H9 (cell line): ENCODE results near the gene SPP1. TPM values are rescaled to one million over a fixed set of nuclear protein-coding genes. Genes with fewer than 3 reads are reported as not detected.

Source experiments
- DNase-seq: peaks from one replicate; pipeline ENCODE4 v3.0.0-alpha.2; 2017
- H2AFZ ChIP-seq: one replicate; pipeline ENCODE4 v1.6.1; 2013; ENCODE audit warnings: mild to moderate bottlenecking, low read length, control low read depth, moderate library complexity
- H2AK5ac ChIP-seq: 2 replicates; pipeline ENCODE4 v1.6.1; 2013; ENCODE audit warnings: low read length, control low read depth, mixed read lengths; ENCODE audit not compliant: insufficient read length
- H2BK120ac ChIP-seq: one replicate; pipeline ENCODE4 v1.6.1; 2013; ENCODE audit warnings: low read depth, mild to moderate bottlenecking, low read length, control low read depth, inconsistent platforms; ENCODE audit not compliant: poor library complexity, severe bottlenecking
- H2BK12ac ChIP-seq: 2 replicates; pipeline ENCODE4 v1.6.1; 2013; ENCODE audit warnings: low read length, control low read depth, mixed read lengths, low read depth; ENCODE audit not compliant: insufficient read length
- H2BK15ac ChIP-seq: 2 replicates; pipeline ENCODE4 v1.6.1; 2013; ENCODE audit warnings: low read depth, low read length, control low read depth
- H2BK20ac ChIP-seq: one replicate; pipeline ENCODE4 v1.6.1; 2013; ENCODE audit warnings: low read depth, mild to moderate bottlenecking, low read length, control low read depth, inconsistent platforms; ENCODE audit not compliant: poor library complexity, severe bottlenecking
- H2BK5ac ChIP-seq: 2 replicates; pipeline ENCODE4 v1.6.1; 2013; ENCODE audit warnings: low read length, control low read depth, mixed read lengths; ENCODE audit not compliant: insufficient read length
- H3K14ac ChIP-seq: 2 replicates; pipeline ENCODE4 v1.6.1; 2013; ENCODE audit warnings: low read length, control low read depth; ENCODE audit not compliant: insufficient read depth
- H3K18ac ChIP-seq: 2 replicates; pipeline ENCODE4 v1.6.1; 2013; ENCODE audit warnings: low read depth, mild to moderate bottlenecking, mixed read lengths, low read length, control low read depth; ENCODE audit not compliant: insufficient read length
- H3K23ac ChIP-seq: 2 replicates; pipeline ENCODE4 v1.6.1; 2013; ENCODE audit warnings: low read length, control low read depth, mixed read lengths, low read depth; ENCODE audit not compliant: insufficient read length
- H3K23me2 ChIP-seq: 2 replicates; pipeline ENCODE4 v1.6.1; 2013; ENCODE audit warnings: low read depth, mild to moderate bottlenecking, mixed read lengths, low read length, control low read depth; ENCODE audit not compliant: insufficient read length, poor library complexity, severe bottlenecking
- H3K27ac ChIP-seq: 2 replicates; pipeline ENCODE4 v1.5.1; 2013; ENCODE audit warnings: low read length, control low read depth, mixed read lengths, low read depth; ENCODE audit not compliant: insufficient read length
- H3K27me3 ChIP-seq: 2 replicates; pipeline ENCODE4 v1.6.1; 2013; ENCODE audit warnings: low read length, control low read depth, inconsistent platforms; ENCODE audit not compliant: insufficient read depth
- H3K4ac ChIP-seq: 2 replicates; pipeline ENCODE4 v1.6.1; 2013; ENCODE audit warnings: low read depth, mild to moderate bottlenecking, control low read depth, inconsistent platforms, low read length, moderate library complexity
- H3K4me1 ChIP-seq: 2 replicates; pipeline ENCODE4 v1.6.1; 2013; ENCODE audit warnings: low read length, control low read depth, inconsistent platforms; ENCODE audit not compliant: insufficient read depth
- H3K4me2 ChIP-seq: 2 replicates; pipeline ENCODE4 v1.6.1; 2013; ENCODE audit warnings: low read length, control low read depth, mixed read lengths; ENCODE audit not compliant: insufficient read length, insufficient read depth
- H3K56ac ChIP-seq: 2 replicates; pipeline ENCODE4 v1.6.1; 2013; ENCODE audit warnings: low read depth, mild to moderate bottlenecking, mixed read lengths, low read length, control low read depth; ENCODE audit not compliant: insufficient read length
- H3K79me1 ChIP-seq: 2 replicates; pipeline ENCODE4 v1.6.1; 2013; ENCODE audit warnings: low read depth, mild to moderate bottlenecking, moderate library complexity, low read length, control low read depth, inconsistent platforms; ENCODE audit not compliant: insufficient read depth, poor library complexity, severe bottlenecking
- H3K79me2 ChIP-seq: 2 replicates; pipeline ENCODE4 v1.6.1; 2013; ENCODE audit warnings: low read length, control low read depth, inconsistent platforms; ENCODE audit not compliant: insufficient read depth
- H3K9ac ChIP-seq: 2 replicates; pipeline ENCODE4 v1.6.1; 2013; ENCODE audit warnings: low read length, control low read depth, mixed read lengths; ENCODE audit not compliant: insufficient read length; ENCODE audit errors: extremely low read depth
- H3K9me3 ChIP-seq: one replicate; pipeline ENCODE4 v1.6.1; 2013; ENCODE audit warnings: low read depth, low read length, inconsistent platforms; ENCODE audit not compliant: control insufficient read depth
- H3T11ph ChIP-seq: one replicate; pipeline ENCODE4 v1.6.1; 2013; ENCODE audit warnings: mild to moderate bottlenecking, low read length, control low read depth, inconsistent platforms
- H4K20me1 ChIP-seq: one replicate; pipeline ENCODE4 v1.6.1; 2013; ENCODE audit not compliant: control insufficient read depth, insufficient read length, insufficient read depth
- H4K5ac ChIP-seq: 2 replicates; pipeline ENCODE4 v1.6.1; 2013; ENCODE audit warnings: low read depth, mild to moderate bottlenecking, mixed read lengths, low read length, control low read depth; ENCODE audit not compliant: insufficient read length
- H4K8ac ChIP-seq: replicated peaks from 2 replicates; pipeline ENCODE4 v1.6.1; 2013; ENCODE audit warnings: low read length, control low read depth, mixed read lengths, low read depth; ENCODE audit not compliant: insufficient read length
- H4K91ac ChIP-seq: 2 replicates; pipeline ENCODE4 v1.6.1; 2013; ENCODE audit warnings: low read depth, mild to moderate bottlenecking, moderate library complexity, mixed read lengths, low read length, control low read depth; ENCODE audit not compliant: insufficient read length
- H3K27ac Mint-ChIP-seq, 3 experiments: 2 replicates in 2 of 3; 3 replicates in 1 of 3; pipeline ENCODE4 v1.8.0; 2020 to 2021; ENCODE audit warnings: mixed read lengths in 3 of 3, mild to moderate bottlenecking in 1 of 3, moderate library complexity in 1 of 3
- H3K27me3 Mint-ChIP-seq: 2 replicates; pipeline ENCODE4 v1.8.0; 2021; ENCODE audit warnings: low read depth, mild to moderate bottlenecking, moderate library complexity, mixed read lengths
- H3K36me3 Mint-ChIP-seq, 3 experiments: 2 replicates in 2 of 3; 3 replicates in 1 of 3; pipeline ENCODE4 v1.8.0; 2020 to 2021; ENCODE audit warnings: low read depth in 3 of 3, mixed read lengths in 3 of 3; ENCODE audit not compliant: insufficient read depth in 1 of 3
- H3K4me1 Mint-ChIP-seq, 2 experiments: 2 replicates each; pipeline ENCODE4 v1.8.0; 2020; ENCODE audit warnings: mixed read lengths in 2 of 2
- H3K4me3 Mint-ChIP-seq, 2 experiments: 2 replicates in 1 of 2; 3 replicates in 1 of 2; pipeline ENCODE4 v1.8.0; 2020 to 2021; ENCODE audit warnings: mild to moderate bottlenecking in 2 of 2, mixed read lengths in 2 of 2, moderate library complexity in 1 of 2
- H3K9me3 Mint-ChIP-seq, 2 experiments: 2 replicates in 1 of 2; 3 replicates in 1 of 2; pipeline ENCODE4 v1.8.0; 2020; ENCODE audit warnings: mild to moderate bottlenecking in 2 of 2, mixed read lengths in 2 of 2, moderate library complexity in 1 of 2
- WGBS: extraction: QIAGEN DNeasy Blood & Tissue Kit; methylation state at CpG from one replicate; pipeline ENCODE4 v1.1.7; 2013; ENCODE audit warnings: missing lambda C conversion rate, low lambda C conversion rate, mixed read lengths; ENCODE audit not compliant: insufficient read length; ENCODE audit errors: extremely low coverage; 5-methylcytosine and 5-hydroxymethylcytosine counted together
- total RNA-seq: library from RNA; stranded (reverse); gene quantifications from 2 replicates; pipeline ENCODE4 v1.2.1, GENCODE V29; 2021
- TF ChIP-seq, protein P1 (sequence below): fragments of 200-600 bp; sonication (generic); conservative IDR thresholded peaks from 3 replicates; pipeline ENCODE4 v1.8.0; 2021; ENCODE audit warnings: antibody characterized with exemption, mild to moderate bottlenecking

The SPP1 gene
- total RNA-seq, 1 experiment from 2014 or later = 13.2 TPM

DNA sequence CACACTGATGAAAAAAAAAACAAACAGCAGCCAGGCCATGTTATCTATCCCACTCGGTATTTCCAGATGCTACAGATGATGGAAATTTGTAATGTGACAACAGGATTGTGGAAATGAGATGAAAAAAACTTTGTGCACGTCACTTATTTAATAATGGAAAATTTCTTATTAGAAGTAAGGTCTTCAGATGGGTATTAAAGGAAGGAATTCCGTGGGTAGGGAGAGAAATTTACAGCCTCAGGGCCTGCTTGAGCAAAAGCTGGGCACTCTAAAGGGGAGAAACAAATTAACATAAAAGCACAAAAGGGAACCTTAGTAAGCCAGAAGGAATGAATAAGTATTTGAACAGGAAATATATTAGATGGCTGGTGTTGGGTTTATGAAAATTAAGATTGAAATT is 27.7 kb downstream of the SPP1 start:
- no peak overlapping the region for H3K27ac ChIP-seq
- H4K91ac ChIP-seq = no peak overlapping the region
- no peak overlapping the region for H2BK15ac ChIP-seq
- no peaks in the 10 kb centered on the region for H3K9me3 ChIP-seq
- H3K4me2 ChIP-seq = no peak overlapping the region
- no peak overlapping the region for H4K8ac ChIP-seq
- no peaks in the 10 kb centered on the region for H3K79me1 ChIP-seq
- no peak overlapping the region for H2BK120ac ChIP-seq
- no peak overlapping the region for H4K5ac ChIP-seq
- H3K18ac ChIP-seq = no peak overlapping the region
- H2BK12ac ChIP-seq = no peak overlapping the region
- no peaks in the 10 kb centered on the region for H3K79me2 ChIP-seq
- no peak overlapping the region for H3K14ac ChIP-seq
- peaks cover 13 to 17% of the 10 kb centered on the region in 2 experiments for H3K4me1 Mint-ChIP-seq
- WGBS = no CpG with 5 or more reads among the region's 3 CpGs
- no peak overlapping the region for H3K9ac ChIP-seq
- no peak overlapping the region for H2BK20ac ChIP-seq
- no peak overlapping the region for H3K4me3 Mint-ChIP-seq
- no peak overlapping the region for H2AK5ac ChIP-seq
- H3K27me3 Mint-ChIP-seq = peaks cover 26% of the 10 kb centered on the region
- 0 out of 7 replicates have a peak, but pooled peaks cover 0 to under 1% (median 0%) of the 10 kb centered on the region in 3 experiments for H3K36me3 Mint-ChIP-seq
- DNase-seq = no peak
- no peak overlapping the region for H3K23ac ChIP-seq
- H3K56ac ChIP-seq = no peak overlapping the region
- H3K23me2 ChIP-seq = peaks cover 5% of the 10 kb centered on the region
- H2BK5ac ChIP-seq = no peak overlapping the region
- no peaks in the 10 kb centered on the region for H4K20me1 ChIP-seq
- peaks cover 5% of the 10 kb centered on the region; the same call in 1 of the 2 replicates for H3K4me1 ChIP-seq
- no peak overlapping the region for H3T11ph ChIP-seq
- H3K27ac Mint-ChIP-seq = no peak overlapping the region
- H3K9me3 Mint-ChIP-seq = peaks cover 0 to under 1% of the 10 kb centered on the region in 2 experiments; a peak in 1 of 5 replicates
- TF ChIP-seq, protein P1, sequence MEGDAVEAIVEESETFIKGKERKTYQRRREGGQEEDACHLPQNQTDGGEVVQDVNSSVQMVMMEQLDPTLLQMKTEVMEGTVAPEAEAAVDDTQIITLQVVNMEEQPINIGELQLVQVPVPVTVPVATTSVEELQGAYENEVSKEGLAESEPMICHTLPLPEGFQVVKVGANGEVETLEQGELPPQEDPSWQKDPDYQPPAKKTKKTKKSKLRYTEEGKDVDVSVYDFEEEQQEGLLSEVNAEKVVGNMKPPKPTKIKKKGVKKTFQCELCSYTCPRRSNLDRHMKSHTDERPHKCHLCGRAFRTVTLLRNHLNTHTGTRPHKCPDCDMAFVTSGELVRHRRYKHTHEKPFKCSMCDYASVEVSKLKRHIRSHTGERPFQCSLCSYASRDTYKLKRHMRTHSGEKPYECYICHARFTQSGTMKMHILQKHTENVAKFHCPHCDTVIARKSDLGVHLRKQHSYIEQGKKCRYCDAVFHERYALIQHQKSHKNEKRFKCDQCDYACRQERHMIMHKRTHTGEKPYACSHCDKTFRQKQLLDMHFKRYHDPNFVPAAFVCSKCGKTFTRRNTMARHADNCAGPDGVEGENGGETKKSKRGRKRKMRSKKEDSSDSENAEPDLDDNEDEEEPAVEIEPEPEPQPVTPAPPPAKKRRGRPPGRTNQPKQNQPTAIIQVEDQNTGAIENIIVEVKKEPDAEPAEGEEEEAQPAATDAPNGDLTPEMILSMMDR = no peak
- no peak overlapping the region for H3K4ac ChIP-seq
- H2AFZ ChIP-seq = no peak overlapping the region
- H3K27me3 ChIP-seq = peaks cover 3% of the 10 kb centered on the region
